GM19240 (cell line): ENCODE measurements around the gene DLL3.

ENCODE experiments used
- DNase-seq: peaks from one replicate; pipeline ENCODE4 v3.0.0; 2011; ENCODE audit warnings: low spot score; ENCODE audit not compliant: insufficient read length

Gene DLL3

DNA sequence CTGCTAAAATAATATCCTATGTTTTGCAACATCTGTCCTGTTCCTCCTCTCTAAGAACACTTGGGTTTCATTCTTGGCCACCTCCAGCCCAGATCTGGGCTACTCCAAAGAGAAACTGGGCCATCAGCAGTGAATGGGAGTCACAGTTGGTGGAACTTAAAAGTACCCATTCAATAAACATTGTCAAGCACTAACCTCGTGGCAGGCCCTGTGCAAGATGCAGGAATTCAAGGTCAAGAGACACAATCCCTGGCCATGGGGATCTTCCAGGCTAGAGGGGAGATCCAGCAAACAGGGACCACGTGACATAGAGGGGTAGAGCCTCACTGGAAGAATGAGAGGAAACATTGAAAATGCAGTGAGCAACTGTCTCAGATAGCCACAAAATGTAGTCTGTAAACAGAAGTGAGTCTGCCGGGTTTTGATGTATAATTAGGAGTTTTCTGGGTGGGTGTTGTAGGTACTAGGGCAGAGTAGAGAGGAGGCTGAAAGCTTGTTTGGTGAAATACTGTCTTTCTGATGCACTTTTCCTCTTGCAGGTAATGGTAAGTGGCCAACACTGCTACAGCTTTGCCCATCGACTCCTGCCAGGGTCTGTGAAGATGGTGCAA, 56.1 kb downstream of the DLL3 start:
- DNase-seq: no peak

DNA sequence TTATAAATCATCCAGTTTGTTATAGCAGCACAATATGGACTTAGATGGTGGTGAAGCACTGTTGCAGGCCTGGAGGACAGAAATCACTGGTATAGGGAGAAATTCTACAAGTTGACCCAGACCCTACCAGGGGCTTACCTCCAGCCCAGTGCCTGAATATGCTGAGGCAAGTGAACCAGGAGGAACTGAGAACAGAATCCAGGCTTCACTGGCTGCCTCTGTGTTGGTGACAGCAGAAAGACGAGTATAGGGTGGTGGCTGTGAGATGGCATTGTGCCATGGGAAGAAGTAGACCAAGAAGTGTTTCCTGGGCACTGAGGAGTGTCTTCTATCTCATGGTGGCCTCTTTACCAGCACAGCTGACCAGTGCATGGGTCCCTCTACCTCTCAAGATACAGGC, 57.1 kb downstream of the DLL3 start:
- DNase-seq: no peak
